IMR-90 (cell line): ENCODE measurements around the gene COL4A3.

Experiments
- CTCF ChIP-seq: conservative IDR thresholded peaks from 2 replicates; pipeline ENCODE4 v1.5.1; 2012; ENCODE audit warnings: mild to moderate bottlenecking, low read depth, low read length, improper control_type of control experiment
- FOS ChIP-seq: fragments of 150-350 bp; IDR thresholded peaks from 2 replicates; pipeline ENCODE4 v1.6.1; 2016; ENCODE audit warnings: low read depth, low read length
- MAZ ChIP-seq: IDR thresholded peaks from 2 replicates; pipeline ENCODE4 v1.6.1; 2012; ENCODE audit warnings: low read depth, mild to moderate bottlenecking, low read length, improper control_type of control experiment, moderate library complexity, borderline replicate concordance
- POLR2A ChIP-seq: IDR thresholded peaks from 2 replicates; pipeline ENCODE4 v1.6.1; 2012; ENCODE audit warnings: mild to moderate bottlenecking, low read depth, low read length
- RFX5 ChIP-seq: IDR thresholded peaks from 2 replicates; pipeline ENCODE4 v1.8.0; 2012; ENCODE audit warnings: low read depth, mild to moderate bottlenecking, low read length, moderate library complexity
- TF ChIP-seq, protein P1 (sequence below): fragments of 150-350 bp; IDR thresholded peaks from 2 replicates; pipeline ENCODE4 v1.6.1; 2017; ENCODE audit warnings: mild to moderate bottlenecking, antibody characterized with exemption, low read length, low read depth

GRCh38 chr2:227348324-227348723 is 183.9 kb downstream of the COL4A3 start:
- TF ChIP-seq, protein P1, sequence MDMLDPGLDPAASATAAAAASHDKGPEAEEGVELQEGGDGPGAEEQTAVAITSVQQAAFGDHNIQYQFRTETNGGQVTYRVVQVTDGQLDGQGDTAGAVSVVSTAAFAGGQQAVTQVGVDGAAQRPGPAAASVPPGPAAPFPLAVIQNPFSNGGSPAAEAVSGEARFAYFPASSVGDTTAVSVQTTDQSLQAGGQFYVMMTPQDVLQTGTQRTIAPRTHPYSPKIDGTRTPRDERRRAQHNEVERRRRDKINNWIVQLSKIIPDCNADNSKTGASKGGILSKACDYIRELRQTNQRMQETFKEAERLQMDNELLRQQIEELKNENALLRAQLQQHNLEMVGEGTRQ, result no peak
- TF ChIP-seq CTCF (no peak), POLR2A (no peak), RFX5 (no peak), FOS (no peak), MAZ (no peak)
